ENCODE data around the gene CLIC4. TPM values are rescaled to one million over a fixed set of nuclear protein-coding genes. Genes with fewer than 3 reads are reported as not detected.
A peak's percentile ranks its signal among the peaks of the same experiment; 100 is the strongest.

The CLIC4 gene
- total and polyA plus RNA-seq, 9 of the 15 experiments (the other 6 are each of a cell fraction or from before 2014, with no cell fraction given) = 16.0 to 67.5 (median 38.4) TPM

DNA sequence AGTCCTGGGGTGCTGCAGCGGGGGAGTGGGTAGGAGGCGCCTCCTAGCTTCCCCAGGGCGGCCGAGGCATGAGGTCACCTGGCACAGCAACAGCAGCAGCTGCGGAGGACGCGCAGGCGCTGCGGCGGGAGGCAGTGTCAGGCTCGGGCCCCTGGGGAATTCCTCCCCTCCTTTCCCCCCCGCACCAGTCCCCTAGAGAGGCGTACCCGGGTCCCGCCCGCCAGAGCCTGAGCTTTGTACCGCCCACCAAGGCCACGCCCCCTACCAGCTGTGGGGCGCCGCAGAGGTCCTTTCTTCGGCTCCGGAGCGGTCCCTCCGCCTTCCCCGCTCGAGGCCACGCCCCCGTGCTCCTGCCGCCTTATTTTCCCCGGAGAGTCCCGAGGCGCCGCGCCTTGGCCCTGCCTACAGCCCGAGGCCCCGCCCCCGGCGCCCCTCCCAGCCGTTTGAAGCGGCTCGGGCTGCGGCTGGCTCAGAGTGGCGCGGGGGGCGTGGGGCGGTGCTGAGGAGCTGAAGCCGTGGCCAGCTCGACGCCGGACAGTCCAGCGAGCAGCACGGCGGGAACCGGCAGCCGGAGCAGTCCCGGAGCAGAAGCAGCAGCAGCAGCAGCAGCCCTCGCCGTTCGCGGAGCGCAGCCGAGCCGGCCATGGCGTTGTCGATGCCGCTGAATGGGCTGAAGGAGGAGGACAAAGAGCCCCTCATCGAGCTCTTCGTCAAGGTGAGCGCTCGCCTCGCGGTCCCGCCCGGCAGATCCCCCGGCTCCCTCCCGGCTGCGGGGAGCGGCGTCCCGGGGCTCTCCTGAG lies at the start of gene CLIC4 (continued):
- TF ChIP-seq, protein P1, sequence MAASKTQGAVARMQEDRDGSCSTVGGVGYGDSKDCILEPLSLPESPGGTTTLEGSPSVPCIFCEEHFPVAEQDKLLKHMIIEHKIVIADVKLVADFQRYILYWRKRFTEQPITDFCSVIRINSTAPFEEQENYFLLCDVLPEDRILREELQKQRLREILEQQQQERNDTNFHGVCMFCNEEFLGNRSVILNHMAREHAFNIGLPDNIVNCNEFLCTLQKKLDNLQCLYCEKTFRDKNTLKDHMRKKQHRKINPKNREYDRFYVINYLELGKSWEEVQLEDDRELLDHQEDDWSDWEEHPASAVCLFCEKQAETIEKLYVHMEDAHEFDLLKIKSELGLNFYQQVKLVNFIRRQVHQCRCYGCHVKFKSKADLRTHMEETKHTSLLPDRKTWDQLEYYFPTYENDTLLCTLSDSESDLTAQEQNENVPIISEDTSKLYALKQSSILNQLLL (CRISPR knock-in tag; IDR thresholded peaks at IDR 0.05; ENCODE audit: borderline replicate concordance) = no peak
- TF ChIP-seq OTX1 (CRISPR knock-in tag; IDR thresholded peaks at IDR 0.05) = peak; percentile 76; the same call in 1 of the 2 replicates
- TF ChIP-seq, protein P2, sequence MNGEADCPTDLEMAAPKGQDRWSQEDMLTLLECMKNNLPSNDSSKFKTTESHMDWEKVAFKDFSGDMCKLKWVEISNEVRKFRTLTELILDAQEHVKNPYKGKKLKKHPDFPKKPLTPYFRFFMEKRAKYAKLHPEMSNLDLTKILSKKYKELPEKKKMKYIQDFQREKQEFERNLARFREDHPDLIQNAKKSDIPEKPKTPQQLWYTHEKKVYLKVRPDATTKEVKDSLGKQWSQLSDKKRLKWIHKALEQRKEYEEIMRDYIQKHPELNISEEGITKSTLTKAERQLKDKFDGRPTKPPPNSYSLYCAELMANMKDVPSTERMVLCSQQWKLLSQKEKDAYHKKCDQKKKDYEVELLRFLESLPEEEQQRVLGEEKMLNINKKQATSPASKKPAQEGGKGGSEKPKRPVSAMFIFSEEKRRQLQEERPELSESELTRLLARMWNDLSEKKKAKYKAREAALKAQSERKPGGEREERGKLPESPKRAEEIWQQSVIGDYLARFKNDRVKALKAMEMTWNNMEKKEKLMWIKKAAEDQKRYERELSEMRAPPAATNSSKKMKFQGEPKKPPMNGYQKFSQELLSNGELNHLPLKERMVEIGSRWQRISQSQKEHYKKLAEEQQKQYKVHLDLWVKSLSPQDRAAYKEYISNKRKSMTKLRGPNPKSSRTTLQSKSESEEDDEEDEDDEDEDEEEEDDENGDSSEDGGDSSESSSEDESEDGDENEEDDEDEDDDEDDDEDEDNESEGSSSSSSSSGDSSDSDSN (IDR thresholded peaks at IDR 0.05; ENCODE audit: borderline replicate concordance in 1 of 2, low read depth in 2 of 2, low read length in 2 of 2) = peak; percentile 77 to 82
- peak; percentile 74; the same call in 1 of the 2 replicates for TF ChIP-seq CBX5 (IDR thresholded peaks at IDR 0.05; ENCODE audit: borderline replicate concordance, low read depth)
- peak; percentile 93; the same call in 1 of the 2 replicates for TF ChIP-seq RNF2 (IDR thresholded peaks at IDR 0.05)
- no peak for TF ChIP-seq STAT5A (IDR thresholded peaks at IDR 0.05; ENCODE audit: borderline replicate concordance, low read length)
- no peak for TF ChIP-seq SREBF2 (CRISPR knock-in tag; IDR thresholded peaks at IDR 0.05)
- TF ChIP-seq ZFX (CRISPR knock-in tag; IDR thresholded peaks at IDR 0.05) = peak; percentile 53; the same call in 1 of the 2 replicates
- TF ChIP-seq HNRNPLL (IDR thresholded peaks at IDR 0.05; ENCODE audit: low read depth, low read length, poor library complexity, severe bottlenecking) = peak; percentile 83
- TF ChIP-seq, protein P3, sequence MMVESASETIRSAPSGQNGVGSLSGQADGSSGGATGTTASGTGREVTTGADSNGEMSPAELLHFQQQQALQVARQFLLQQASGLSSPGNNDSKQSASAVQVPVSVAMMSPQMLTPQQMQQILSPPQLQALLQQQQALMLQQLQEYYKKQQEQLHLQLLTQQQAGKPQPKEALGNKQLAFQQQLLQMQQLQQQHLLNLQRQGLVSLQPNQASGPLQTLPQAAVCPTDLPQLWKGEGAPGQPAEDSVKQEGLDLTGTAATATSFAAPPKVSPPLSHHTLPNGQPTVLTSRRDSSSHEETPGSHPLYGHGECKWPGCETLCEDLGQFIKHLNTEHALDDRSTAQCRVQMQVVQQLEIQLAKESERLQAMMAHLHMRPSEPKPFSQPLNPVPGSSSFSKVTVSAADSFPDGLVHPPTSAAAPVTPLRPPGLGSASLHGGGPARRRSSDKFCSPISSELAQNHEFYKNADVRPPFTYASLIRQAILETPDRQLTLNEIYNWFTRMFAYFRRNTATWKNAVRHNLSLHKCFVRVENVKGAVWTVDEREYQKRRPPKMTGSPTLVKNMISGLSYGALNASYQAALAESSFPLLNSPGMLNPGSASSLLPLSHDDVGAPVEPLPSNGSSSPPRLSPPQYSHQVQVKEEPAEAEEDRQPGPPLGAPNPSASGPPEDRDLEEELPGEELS (CRISPR knock-in tag; IDR thresholded peaks at IDR 0.05; ENCODE audit: borderline replicate concordance) = no peak; the same call in 1 of the 2 replicates
- TF ChIP-seq BHLHE40 (IDR thresholded peaks at IDR 0.05; ENCODE audit: low read length) = peak; percentile 81
- TF ChIP-seq, protein P4, sequence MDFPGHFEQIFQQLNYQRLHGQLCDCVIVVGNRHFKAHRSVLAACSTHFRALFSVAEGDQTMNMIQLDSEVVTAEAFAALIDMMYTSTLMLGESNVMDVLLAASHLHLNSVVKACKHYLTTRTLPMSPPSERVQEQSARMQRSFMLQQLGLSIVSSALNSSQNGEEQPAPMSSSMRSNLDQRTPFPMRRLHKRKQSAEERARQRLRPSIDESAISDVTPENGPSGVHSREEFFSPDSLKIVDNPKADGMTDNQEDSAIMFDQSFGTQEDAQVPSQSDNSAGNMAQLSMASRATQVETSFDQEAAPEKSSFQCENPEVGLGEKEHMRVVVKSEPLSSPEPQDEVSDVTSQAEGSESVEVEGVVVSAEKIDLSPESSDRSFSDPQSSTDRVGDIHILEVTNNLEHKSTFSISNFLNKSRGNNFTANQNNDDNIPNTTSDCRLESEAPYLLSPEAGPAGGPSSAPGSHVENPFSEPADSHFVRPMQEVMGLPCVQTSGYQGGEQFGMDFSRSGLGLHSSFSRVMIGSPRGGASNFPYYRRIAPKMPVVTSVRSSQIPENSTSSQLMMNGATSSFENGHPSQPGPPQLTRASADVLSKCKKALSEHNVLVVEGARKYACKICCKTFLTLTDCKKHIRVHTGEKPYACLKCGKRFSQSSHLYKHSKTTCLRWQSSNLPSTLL (IDR thresholded peaks at IDR 0.05) = no peak
- TF ChIP-seq, protein P5, sequence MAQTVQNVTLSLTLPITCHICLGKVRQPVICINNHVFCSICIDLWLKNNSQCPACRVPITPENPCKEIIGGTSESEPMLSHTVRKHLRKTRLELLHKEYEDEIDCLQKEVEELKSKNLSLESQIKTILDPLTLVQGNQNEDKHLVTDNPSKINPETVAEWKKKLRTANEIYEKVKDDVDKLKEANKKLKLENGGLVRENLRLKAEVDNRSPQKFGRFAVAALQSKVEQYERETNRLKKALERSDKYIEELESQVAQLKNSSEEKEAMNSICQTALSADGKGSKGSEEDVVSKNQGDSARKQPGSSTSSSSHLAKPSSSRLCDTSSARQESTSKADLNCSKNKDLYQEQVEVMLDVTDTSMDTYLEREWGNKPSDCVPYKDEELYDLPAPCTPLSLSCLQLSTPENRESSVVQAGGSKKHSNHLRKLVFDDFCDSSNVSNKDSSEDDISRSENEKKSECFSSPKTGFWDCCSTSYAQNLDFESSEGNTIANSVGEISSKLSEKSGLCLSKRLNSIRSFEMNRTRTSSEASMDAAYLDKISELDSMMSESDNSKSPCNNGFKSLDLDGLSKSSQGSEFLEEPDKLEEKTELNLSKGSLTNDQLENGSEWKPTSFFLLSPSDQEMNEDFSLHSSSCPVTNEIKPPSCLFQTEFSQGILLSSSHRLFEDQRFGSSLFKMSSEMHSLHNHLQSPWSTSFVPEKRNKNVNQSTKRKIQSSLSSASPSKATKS (CRISPR knock-in tag; IDR thresholded peaks at IDR 0.05) = no peak
- no peak for TF ChIP-seq ZNF584 (CRISPR knock-in tag; IDR thresholded peaks at IDR 0.05; ENCODE audit: low read depth)
- TF ChIP-seq, protein P6, sequence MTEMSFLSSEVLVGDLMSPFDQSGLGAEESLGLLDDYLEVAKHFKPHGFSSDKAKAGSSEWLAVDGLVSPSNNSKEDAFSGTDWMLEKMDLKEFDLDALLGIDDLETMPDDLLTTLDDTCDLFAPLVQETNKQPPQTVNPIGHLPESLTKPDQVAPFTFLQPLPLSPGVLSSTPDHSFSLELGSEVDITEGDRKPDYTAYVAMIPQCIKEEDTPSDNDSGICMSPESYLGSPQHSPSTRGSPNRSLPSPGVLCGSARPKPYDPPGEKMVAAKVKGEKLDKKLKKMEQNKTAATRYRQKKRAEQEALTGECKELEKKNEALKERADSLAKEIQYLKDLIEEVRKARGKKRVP (CRISPR knock-in tag; IDR thresholded peaks at IDR 0.05) = 0 out of 2 replicates have a peak, but pooled peaks have one; percentile 35

Data from K562 (cell line).